ENCODE measurements around the gene SOWAHA. TPM values are rescaled to one million over a fixed set of nuclear protein-coding genes. Genes with fewer than 3 reads are reported as not detected.

The SOWAHA gene
- total and polyA plus RNA-seq, 2 of the 8 experiments (the other 6 are each of a cell fraction or from before 2014, with no cell fraction given), result 0.09 to 0.11 TPM

GRCh38 chr5:132820162-132820754, 7.2 kb downstream of the SOWAHA start (continued):
- TF ChIP-seq EP300 (IDR thresholded peaks at IDR 0.05; ENCODE audit: borderline replicate concordance in 1 of 2, low read depth in 2 of 2, low read length in 2 of 2) (no peak), FOSL1 (IDR thresholded peaks at IDR 0.05; ENCODE audit: insufficient read depth, low read depth, low read length) (no peak), TCF12 (IDR thresholded peaks at IDR 0.05; ENCODE audit: low read depth, low read length) (no peak), KDM1A (IDR thresholded peaks at IDR 0.05; ENCODE audit: borderline replicate concordance, low read length) (peak; percentile 70; the same call in 1 of the 2 replicates), KDM5A (IDR thresholded peaks at IDR 0.05; ENCODE audit: low read length) (no peak), POU5F1 (IDR thresholded peaks at IDR 0.05; ENCODE audit: low read depth, low read length) (no peak), ZNF274 (IDR thresholded peaks at IDR 0.05; ENCODE audit: borderline replicate concordance, extremely low read depth, low read length) (no peak), TAF1 (IDR thresholded peaks at IDR 0.05; ENCODE audit: low read depth, low read length) (no peak), TAF7 (optimal IDR thresholded peaks at IDR 0.05; ENCODE audit: borderline replicate concordance, low read depth, low read length) (peak; percentile 33), CHD2 (IDR thresholded peaks at IDR 0.05; ENCODE audit: low read length) (no peak), ASH2L (IDR thresholded peaks at IDR 0.05; ENCODE audit: low read length) (no peak)
- TF ChIP-seq, protein P1, sequence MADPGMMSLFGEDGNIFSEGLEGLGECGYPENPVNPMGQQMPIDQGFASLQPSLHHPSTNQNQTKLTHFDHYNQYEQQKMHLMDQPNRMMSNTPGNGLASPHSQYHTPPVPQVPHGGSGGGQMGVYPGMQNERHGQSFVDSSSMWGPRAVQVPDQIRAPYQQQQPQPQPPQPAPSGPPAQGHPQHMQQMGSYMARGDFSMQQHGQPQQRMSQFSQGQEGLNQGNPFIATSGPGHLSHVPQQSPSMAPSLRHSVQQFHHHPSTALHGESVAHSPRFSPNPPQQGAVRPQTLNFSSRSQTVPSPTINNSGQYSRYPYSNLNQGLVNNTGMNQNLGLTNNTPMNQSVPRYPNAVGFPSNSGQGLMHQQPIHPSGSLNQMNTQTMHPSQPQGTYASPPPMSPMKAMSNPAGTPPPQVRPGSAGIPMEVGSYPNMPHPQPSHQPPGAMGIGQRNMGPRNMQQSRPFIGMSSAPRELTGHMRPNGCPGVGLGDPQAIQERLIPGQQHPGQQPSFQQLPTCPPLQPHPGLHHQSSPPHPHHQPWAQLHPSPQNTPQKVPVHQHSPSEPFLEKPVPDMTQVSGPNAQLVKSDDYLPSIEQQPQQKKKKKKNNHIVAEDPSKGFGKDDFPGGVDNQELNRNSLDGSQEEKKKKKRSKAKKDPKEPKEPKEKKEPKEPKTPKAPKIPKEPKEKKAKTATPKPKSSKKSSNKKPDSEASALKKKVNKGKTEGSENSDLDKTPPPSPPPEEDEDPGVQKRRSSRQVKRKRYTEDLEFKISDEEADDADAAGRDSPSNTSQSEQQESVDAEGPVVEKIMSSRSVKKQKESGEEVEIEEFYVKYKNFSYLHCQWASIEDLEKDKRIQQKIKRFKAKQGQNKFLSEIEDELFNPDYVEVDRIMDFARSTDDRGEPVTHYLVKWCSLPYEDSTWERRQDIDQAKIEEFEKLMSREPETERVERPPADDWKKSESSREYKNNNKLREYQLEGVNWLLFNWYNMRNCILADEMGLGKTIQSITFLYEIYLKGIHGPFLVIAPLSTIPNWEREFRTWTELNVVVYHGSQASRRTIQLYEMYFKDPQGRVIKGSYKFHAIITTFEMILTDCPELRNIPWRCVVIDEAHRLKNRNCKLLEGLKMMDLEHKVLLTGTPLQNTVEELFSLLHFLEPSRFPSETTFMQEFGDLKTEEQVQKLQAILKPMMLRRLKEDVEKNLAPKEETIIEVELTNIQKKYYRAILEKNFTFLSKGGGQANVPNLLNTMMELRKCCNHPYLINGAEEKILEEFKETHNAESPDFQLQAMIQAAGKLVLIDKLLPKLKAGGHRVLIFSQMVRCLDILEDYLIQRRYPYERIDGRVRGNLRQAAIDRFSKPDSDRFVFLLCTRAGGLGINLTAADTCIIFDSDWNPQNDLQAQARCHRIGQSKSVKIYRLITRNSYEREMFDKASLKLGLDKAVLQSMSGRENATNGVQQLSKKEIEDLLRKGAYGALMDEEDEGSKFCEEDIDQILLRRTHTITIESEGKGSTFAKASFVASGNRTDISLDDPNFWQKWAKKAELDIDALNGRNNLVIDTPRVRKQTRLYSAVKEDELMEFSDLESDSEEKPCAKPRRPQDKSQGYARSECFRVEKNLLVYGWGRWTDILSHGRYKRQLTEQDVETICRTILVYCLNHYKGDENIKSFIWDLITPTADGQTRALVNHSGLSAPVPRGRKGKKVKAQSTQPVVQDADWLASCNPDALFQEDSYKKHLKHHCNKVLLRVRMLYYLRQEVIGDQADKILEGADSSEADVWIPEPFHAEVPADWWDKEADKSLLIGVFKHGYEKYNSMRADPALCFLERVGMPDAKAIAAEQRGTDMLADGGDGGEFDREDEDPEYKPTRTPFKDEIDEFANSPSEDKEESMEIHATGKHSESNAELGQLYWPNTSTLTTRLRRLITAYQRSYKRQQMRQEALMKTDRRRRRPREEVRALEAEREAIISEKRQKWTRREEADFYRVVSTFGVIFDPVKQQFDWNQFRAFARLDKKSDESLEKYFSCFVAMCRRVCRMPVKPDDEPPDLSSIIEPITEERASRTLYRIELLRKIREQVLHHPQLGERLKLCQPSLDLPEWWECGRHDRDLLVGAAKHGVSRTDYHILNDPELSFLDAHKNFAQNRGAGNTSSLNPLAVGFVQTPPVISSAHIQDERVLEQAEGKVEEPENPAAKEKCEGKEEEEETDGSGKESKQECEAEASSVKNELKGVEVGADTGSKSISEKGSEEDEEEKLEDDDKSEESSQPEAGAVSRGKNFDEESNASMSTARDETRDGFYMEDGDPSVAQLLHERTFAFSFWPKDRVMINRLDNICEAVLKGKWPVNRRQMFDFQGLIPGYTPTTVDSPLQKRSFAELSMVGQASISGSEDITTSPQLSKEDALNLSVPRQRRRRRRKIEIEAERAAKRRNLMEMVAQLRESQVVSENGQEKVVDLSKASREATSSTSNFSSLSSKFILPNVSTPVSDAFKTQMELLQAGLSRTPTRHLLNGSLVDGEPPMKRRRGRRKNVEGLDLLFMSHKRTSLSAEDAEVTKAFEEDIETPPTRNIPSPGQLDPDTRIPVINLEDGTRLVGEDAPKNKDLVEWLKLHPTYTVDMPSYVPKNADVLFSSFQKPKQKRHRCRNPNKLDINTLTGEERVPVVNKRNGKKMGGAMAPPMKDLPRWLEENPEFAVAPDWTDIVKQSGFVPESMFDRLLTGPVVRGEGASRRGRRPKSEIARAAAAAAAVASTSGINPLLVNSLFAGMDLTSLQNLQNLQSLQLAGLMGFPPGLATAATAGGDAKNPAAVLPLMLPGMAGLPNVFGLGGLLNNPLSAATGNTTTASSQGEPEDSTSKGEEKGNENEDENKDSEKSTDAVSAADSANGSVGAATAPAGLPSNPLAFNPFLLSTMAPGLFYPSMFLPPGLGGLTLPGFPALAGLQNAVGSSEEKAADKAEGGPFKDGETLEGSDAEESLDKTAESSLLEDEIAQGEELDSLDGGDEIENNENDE (IDR thresholded peaks at IDR 0.05; ENCODE audit: insufficient replicate concordance, low read length), result no peak
